Loucy (cell line): ENCODE measurements around the gene SPATC1L.

Source experiments
- CTCF ChIP-seq: fragments of 200-600 bp; sonication (generic); conservative IDR thresholded peaks from 2 replicates; pipeline ENCODE4 v1.5.1; 2014; ENCODE audit warnings: mild to moderate bottlenecking, antibody characterized with exemption, low read length
- EZH2phosphoT487 ChIP-seq: fragments of 200-600 bp; IDR thresholded peaks from 2 replicates; pipeline ENCODE4 v1.6.1; 2018; ENCODE audit warnings: antibody characterized with exemption, mild to moderate bottlenecking, moderate library complexity, borderline replicate concordance

- no peak for TF ChIP-seq CTCF
- TF ChIP-seq EZH2phosphoT487 = no peak
These were observed 33.7 kb downstream of the SPATC1L start for GRCh38 chr21:46150491-46151121.
